ENCODE results near the gene LRIT2.

The LRIT2 gene

DNA sequence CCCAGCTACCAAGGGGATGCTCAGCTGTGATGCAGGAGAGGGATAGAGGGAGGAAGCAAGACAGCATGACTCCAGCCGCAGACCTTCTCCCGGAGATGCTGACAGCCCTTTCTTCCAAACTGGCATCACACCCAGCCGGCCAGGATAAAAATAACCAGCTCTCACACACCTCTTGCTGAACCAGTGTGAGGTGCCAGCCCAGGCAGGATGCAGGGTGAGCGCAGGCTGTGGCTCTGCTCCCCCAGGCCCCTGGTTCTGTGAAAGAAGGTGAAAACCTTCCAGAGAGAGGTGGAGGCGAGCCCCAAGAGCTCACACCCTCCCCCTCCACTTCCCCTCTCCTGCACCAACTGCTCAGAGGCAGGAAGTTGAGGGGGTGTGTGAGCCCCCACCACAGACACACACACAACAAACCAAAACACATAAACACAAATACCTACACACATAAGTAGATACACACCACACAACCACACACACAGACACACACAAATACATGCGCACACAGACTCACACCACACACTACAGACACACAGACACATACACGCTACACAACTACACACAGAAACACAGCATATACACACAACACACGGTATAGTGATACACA lies 47.7 kb downstream of the LRIT2 start:
- 67% methylated on average over 4 of the region's 8 CpGs for WGBS (ENCODE audit: insufficient coverage)

DNA sequence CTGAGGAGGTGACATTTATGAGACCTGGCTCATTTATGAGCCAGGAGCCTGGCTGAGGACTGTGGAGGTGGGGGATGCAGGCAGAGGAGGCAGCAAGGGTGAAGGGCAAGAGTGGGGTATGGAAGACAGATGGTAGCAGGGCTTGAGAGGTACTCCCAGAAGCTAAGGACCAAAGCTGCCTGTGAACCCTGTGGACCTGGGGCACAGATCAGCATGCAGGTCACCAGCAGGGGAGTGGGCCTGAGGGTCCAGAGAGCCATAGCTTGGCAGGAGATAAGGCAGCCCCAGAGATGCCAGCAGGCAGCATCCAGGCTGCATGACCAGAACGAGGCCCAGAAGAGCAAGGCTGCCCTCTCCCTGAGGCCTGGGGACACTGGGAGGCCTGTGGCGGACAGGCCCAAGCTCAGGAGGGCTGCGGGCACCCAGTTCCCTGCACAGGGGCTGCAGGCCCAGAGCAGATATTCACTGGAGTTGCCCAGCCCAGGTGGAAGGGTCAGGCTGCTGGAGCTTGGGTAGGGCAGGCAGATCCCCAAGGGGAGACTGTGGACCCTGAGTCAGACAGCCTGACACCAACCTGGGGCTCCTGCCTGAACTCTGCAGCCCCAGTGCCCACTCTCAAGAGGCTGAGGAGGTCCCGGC lies 48.4 kb downstream of the LRIT2 start:
- CTCF ChIA-PET = interaction anchor here (1.0 to 2.2 kb wide), 3 partner anchors 18 to 29 kb away, joined by 3 to 8 read pairs (median 6); no protein-coding TSS in a partner anchor
- POLR2A ChIA-PET = interaction anchor here (0.5 kb wide), 1 partner anchor 11 kb away, joined by 3 read pairs; no protein-coding TSS in a partner anchor

More for the DNA sequence above, 47.7 kb downstream of the LRIT2 start:
- peak; percentile 31 to 88 (median 79) for DNase-seq
- H3K4me1 ChIP-seq (ENCODE audit: control extremely low read depth in 1 of 4, control insufficient read depth in 4 of 4, insufficient read depth in 4 of 4, low read length in 3 of 4) = peaks cover 0 to 16% (median 11%) of the 10 kb centered on the region in 4 experiments
- H3K4me3 ChIP-seq (ENCODE audit: control insufficient read depth in 1 of 7, extremely low read depth in 1 of 7, insufficient read depth in 4 of 7, low read depth in 2 of 7, low read length in 6 of 7) = peak overlapping the region in 1 of 7 experiments; percentile 11
- POLR2A ChIA-PET = no interaction called here
- peaks cover 0 to 2% (median 0%) of the 10 kb centered on the region in 5 experiments for H3K27me3 ChIP-seq (replicated peaks in 2 of 5; ENCODE audit: control insufficient read depth in 4 of 5, insufficient read depth in 5 of 5, low read length in 4 of 5)
- H3K9me3 ChIP-seq (ENCODE audit: control extremely low read depth in 1 of 5, control insufficient read depth in 4 of 5, insufficient read depth in 2 of 5, low read depth in 1 of 5, low read length in 4 of 5) = peaks cover 0 to 3% (median 0%) of the 10 kb centered on the region in 5 experiments
- no peaks in the 10 kb centered on the region for H3K36me3 ChIP-seq (ENCODE audit: control insufficient read depth in 4 of 4, insufficient read depth in 4 of 4, low read length in 3 of 4)
- CTCF ChIA-PET = interaction anchor here (1.0 to 2.2 kb wide), 3 partner anchors 18 to 30 kb away, joined by 3 to 8 read pairs (median 6); no protein-coding TSS in a partner anchor
- no peak overlapping the region for H3K27ac ChIP-seq (ENCODE audit: insufficient read depth in 1 of 2, low read depth in 1 of 2, low read length in 2 of 2, poor library complexity in 1 of 2, severe bottlenecking in 2 of 2)

DNA sequence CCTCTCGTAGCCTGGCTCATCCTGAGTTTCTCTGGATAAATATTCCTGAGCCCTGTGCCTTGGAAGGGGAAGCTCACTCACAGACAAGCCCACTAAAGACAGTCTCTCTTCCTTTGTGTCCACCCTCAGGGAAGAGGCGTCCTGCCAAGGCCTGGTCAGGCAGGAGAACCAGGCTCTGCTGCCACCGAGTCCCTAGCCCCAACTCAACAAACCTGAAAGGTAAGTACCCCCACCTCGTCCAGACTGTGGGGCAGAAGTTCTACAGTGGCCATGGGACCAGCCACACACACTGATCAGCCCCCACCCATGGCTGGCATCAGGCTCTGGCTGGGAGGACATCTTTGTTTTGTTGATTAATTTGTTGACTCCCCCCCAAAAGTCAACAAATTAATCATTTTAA lies 49.0 kb downstream of the LRIT2 start:
- H3K4me1 ChIP-seq (ENCODE audit: control extremely low read depth in 1 of 4, control insufficient read depth in 4 of 4, insufficient read depth in 4 of 4, low read length in 3 of 4) = peaks cover 0 to 16% (median 11%) of the 10 kb centered on the region in 4 experiments
- no peaks in the 10 kb centered on the region for H3K36me3 ChIP-seq (ENCODE audit: control insufficient read depth in 4 of 4, insufficient read depth in 4 of 4, low read length in 3 of 4)
- ChIA-PET POLR2A (interaction anchor here (0.5 kb wide), 1 partner anchor 10 kb away, joined by 3 read pairs; no protein-coding TSS in a partner anchor), CTCF (interaction anchor here (1.8 to 2.2 kb wide), 2 partner anchors 17 to 29 kb away, joined by 6 to 8 read pairs; no protein-coding TSS in a partner anchor)
- 98% methylated on average over 3 of the region's 4 CpGs for WGBS (ENCODE audit: insufficient coverage)
- no peak overlapping the region for H3K27ac ChIP-seq (ENCODE audit: insufficient read depth in 1 of 2, low read depth in 1 of 2, low read length in 2 of 2, poor library complexity in 1 of 2, severe bottlenecking in 2 of 2)
- H3K27me3 ChIP-seq (replicated peaks in 2 of 5; ENCODE audit: control insufficient read depth in 4 of 5, insufficient read depth in 5 of 5, low read length in 4 of 5) = no peaks in the 10 kb centered on the region
- DNase-seq = no peak
- H3K9me3 ChIP-seq (ENCODE audit: control extremely low read depth in 1 of 5, control insufficient read depth in 4 of 5, insufficient read depth in 2 of 5, low read depth in 1 of 5, low read length in 4 of 5) = no peaks in the 10 kb centered on the region
- H3K4me3 ChIP-seq (ENCODE audit: control insufficient read depth in 1 of 7, extremely low read depth in 1 of 7, insufficient read depth in 4 of 7, low read depth in 2 of 7, low read length in 6 of 7) = no peak overlapping the region

More for the DNA sequence above, 48.4 kb downstream of the LRIT2 start:
- Histone ChIP-seq H3K27me3 (replicated peaks in 2 of 5; ENCODE audit: control insufficient read depth in 4 of 5, insufficient read depth in 5 of 5, low read length in 4 of 5) (peaks cover 0 to 2% (median 0%) of the 10 kb centered on the region in 5 experiments), H3K27ac (ENCODE audit: insufficient read depth in 1 of 2, low read depth in 1 of 2, low read length in 2 of 2, poor library complexity in 1 of 2, severe bottlenecking in 2 of 2) (no peak overlapping the region), H3K4me3 (ENCODE audit: control insufficient read depth in 1 of 7, extremely low read depth in 1 of 7, insufficient read depth in 4 of 7, low read depth in 2 of 7, low read length in 6 of 7) (no peak overlapping the region), H3K9me3 (ENCODE audit: control extremely low read depth in 1 of 5, control insufficient read depth in 4 of 5, insufficient read depth in 2 of 5, low read depth in 1 of 5, low read length in 4 of 5) (peaks cover 0 to 3% (median 0%) of the 10 kb centered on the region in 5 experiments), H3K4me1 (ENCODE audit: control extremely low read depth in 1 of 4, control insufficient read depth in 4 of 4, insufficient read depth in 4 of 4, low read length in 3 of 4) (peaks cover 0 to 16% (median 11%) of the 10 kb centered on the region in 4 experiments), H3K36me3 (ENCODE audit: control insufficient read depth in 4 of 4, insufficient read depth in 4 of 4, low read length in 3 of 4) (no peaks in the 10 kb centered on the region)
- WGBS (ENCODE audit: insufficient coverage) = 100% methylated on average over 4 of the region's 4 CpGs
- DNase-seq = no peak

DNA sequence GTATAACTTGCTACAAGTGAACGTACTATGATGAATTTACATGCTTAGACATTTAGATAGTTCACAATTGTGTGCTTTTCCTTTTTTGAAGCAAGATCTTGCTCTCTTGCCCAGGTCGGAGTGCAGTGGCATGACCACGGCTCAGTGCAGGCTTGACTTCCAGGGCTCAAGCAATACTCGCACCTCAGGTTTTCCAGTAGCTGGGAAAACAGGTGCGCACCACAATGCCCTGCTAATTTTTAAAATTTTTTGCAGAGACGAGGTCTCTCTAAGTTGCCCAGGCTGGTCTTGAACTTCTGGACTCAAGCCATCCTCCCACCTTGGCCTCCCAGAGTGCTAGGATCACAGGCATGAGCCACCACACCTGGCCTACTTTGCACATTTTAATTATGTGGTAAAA lies 49.9 kb downstream of the LRIT2 start:
- H3K27me3 ChIP-seq (replicated peaks in 2 of 5; ENCODE audit: control insufficient read depth in 4 of 5, insufficient read depth in 5 of 5, low read length in 4 of 5) = no peaks in the 10 kb centered on the region
- DNase-seq = no peak
- no peaks in the 10 kb centered on the region for H3K36me3 ChIP-seq (ENCODE audit: control insufficient read depth in 4 of 4, insufficient read depth in 4 of 4, low read length in 3 of 4)
- peaks cover 0 to 16% (median 11%) of the 10 kb centered on the region in 4 experiments for H3K4me1 ChIP-seq (ENCODE audit: control extremely low read depth in 1 of 4, control insufficient read depth in 4 of 4, insufficient read depth in 4 of 4, low read length in 3 of 4)
- WGBS (ENCODE audit: insufficient coverage) = 97% methylated on average over 6 of the region's 6 CpGs
- CTCF ChIA-PET = no interaction called here
- no peak overlapping the region for H3K4me3 ChIP-seq (ENCODE audit: control insufficient read depth in 1 of 7, extremely low read depth in 1 of 7, insufficient read depth in 4 of 7, low read depth in 2 of 7, low read length in 6 of 7)
- H3K27ac ChIP-seq (ENCODE audit: insufficient read depth in 1 of 2, low read depth in 1 of 2, low read length in 2 of 2, poor library complexity in 1 of 2, severe bottlenecking in 2 of 2) = no peak overlapping the region
- H3K9me3 ChIP-seq (ENCODE audit: control extremely low read depth in 1 of 5, control insufficient read depth in 4 of 5, insufficient read depth in 2 of 5, low read depth in 1 of 5, low read length in 4 of 5) = no peaks in the 10 kb centered on the region
- POLR2A ChIA-PET = no interaction called here

DNA sequence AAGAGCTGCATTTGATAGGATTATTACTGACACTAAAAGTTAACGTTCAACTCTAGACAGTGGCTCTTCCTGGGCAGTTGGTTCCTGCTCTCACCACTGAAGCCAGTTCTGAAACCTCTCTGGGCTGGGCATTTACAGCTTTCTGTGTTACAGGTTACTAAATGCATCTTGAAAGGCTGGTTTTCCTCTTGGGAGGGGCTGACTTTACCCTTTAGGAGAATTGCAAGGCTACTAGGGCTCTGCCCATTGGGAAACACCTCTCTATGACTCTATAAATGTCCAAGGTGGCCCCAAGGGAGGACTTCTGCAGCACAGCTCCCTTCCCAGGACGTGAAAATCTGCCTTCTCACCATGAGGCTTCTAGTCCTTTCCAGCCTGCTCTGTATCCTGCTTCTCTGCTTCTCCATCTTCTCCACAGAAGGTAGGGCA lies 51.8 kb downstream of the LRIT2 start, which contains the start of gene GPR15LG:
TSS of gene GPR15LG (plus strand) at position 301 of the 429 bp plus-strand sequence. CDS start at position 352, 51 bp downstream.
- H3K27ac ChIP-seq (ENCODE audit: insufficient read depth in 1 of 2, low read depth in 1 of 2, low read length in 2 of 2, poor library complexity in 1 of 2, severe bottlenecking in 2 of 2) = no peak within 1 kb of the TSS
- no peaks in the 10 kb centered on the region for H3K36me3 ChIP-seq (ENCODE audit: control insufficient read depth in 4 of 4, insufficient read depth in 4 of 4, low read length in 3 of 4)
- H3K4me3 ChIP-seq (ENCODE audit: control insufficient read depth in 1 of 7, extremely low read depth in 1 of 7, insufficient read depth in 4 of 7, low read depth in 2 of 7, low read length in 6 of 7) = no peak within 1 kb of the TSS
- H3K9me3 ChIP-seq (ENCODE audit: control extremely low read depth in 1 of 5, control insufficient read depth in 4 of 5, insufficient read depth in 2 of 5, low read depth in 1 of 5, low read length in 4 of 5) = no peaks in the 10 kb centered on the region
- POLR2A ChIA-PET = no interaction called here
- H3K4me1 ChIP-seq (ENCODE audit: control extremely low read depth in 1 of 4, control insufficient read depth in 4 of 4, insufficient read depth in 4 of 4, low read length in 3 of 4) = peaks cover 0 to 16% (median 11%) of the 10 kb centered on the region in 4 experiments
- no peaks in the 10 kb centered on the region for H3K27me3 ChIP-seq (replicated peaks in 2 of 5; ENCODE audit: control insufficient read depth in 4 of 5, insufficient read depth in 5 of 5, low read length in 4 of 5)
- no peak for DNase-seq
- WGBS (ENCODE audit: insufficient coverage) = 81% methylated on average over 2 of the region's 2 CpGs
- CTCF ChIA-PET = no interaction called here

DNA sequence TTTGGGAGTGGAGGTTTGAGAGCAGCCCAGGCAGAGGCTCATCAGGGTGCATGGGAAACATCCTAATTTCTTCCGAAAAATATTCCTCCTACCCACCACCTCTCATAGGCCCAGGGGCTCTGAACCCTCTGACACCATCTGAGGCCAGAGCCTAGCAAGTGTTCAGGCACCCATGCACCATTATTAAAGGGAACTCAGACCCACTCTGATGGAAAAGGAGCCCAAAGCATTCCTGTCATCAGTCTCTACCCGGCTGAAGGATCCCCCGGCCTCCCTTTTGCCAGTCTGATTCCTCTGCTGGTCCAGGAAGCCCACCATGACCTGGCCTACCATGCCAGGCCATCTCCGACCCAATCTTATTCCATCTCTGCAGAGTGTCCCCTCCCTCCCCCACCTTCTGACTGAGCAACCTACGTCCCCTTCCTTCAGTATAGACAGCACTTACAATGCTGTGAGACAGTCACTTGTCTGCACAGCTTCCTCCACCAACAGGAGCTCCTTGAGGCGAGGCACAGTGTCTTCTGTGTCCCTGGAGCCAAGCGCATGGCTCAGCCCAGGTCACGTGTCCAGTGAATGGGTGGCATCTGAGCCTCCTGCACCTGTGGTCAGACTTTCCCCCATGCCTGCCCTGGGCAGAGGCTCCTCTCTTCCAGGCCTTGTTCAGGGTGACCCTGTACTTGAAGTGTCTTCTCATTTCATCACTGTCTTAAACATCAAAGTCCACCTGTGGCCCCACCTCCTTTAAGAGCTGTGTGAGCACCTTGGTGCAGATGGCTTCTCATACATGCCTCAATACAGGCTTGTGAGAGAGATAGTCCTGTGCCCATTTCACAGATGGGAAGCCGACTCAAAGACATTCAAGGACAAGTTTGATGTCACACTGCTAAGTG lies 52.6 kb downstream of the LRIT2 start:
- no peaks in the 10 kb centered on the region for H3K9me3 ChIP-seq (ENCODE audit: control extremely low read depth in 1 of 5, control insufficient read depth in 4 of 5, insufficient read depth in 2 of 5, low read depth in 1 of 5, low read length in 4 of 5)
- WGBS (ENCODE audit: insufficient coverage) = over 99% methylated on average over 9 of the region's 9 CpGs
- ChIA-PET POLR2A (no interaction called here), CTCF (no interaction called here)
- no peaks in the 10 kb centered on the region for H3K36me3 ChIP-seq (ENCODE audit: control insufficient read depth in 4 of 4, insufficient read depth in 4 of 4, low read length in 3 of 4)
- H3K27me3 ChIP-seq (replicated peaks in 2 of 5; ENCODE audit: control insufficient read depth in 4 of 5, insufficient read depth in 5 of 5, low read length in 4 of 5) = no peaks in the 10 kb centered on the region
- no peak overlapping the region for H3K4me3 ChIP-seq (ENCODE audit: control insufficient read depth in 1 of 7, extremely low read depth in 1 of 7, insufficient read depth in 4 of 7, low read depth in 2 of 7, low read length in 6 of 7)
- H3K4me1 ChIP-seq (ENCODE audit: control extremely low read depth in 1 of 4, control insufficient read depth in 4 of 4, insufficient read depth in 4 of 4, low read length in 3 of 4) = peaks cover 0 to 11% (median 8%) of the 10 kb centered on the region in 4 experiments
- DNase-seq = no peak
- H3K27ac ChIP-seq (ENCODE audit: insufficient read depth in 1 of 2, low read depth in 1 of 2, low read length in 2 of 2, poor library complexity in 1 of 2, severe bottlenecking in 2 of 2) = no peak overlapping the region

Measured in common myeloid progenitor, CD34-positive (primary cell).